HL-60 (cell line): ENCODE results near the gene ATG10.

Experiments
- CTCF ChIP-seq: IDR thresholded peaks from one replicate; pipeline ENCODE4 v1.5.1; 2011; ENCODE audit warnings: low read length, control low read depth, inconsistent platforms; ENCODE audit not compliant: insufficient read depth
- GABPA ChIP-seq: IDR thresholded peaks from 2 replicates; pipeline ENCODE4 v1.6.1; 2012; ENCODE audit warnings: low read depth
- POLR2AphosphoS5 ChIP-seq: IDR thresholded peaks from 2 replicates; pipeline ENCODE4 v1.6.1; 2012; ENCODE audit warnings: low read depth
- REST ChIP-seq: IDR thresholded peaks from 2 replicates; pipeline ENCODE4 v1.6.1; 2012; ENCODE audit warnings: low read depth; ENCODE audit not compliant: insufficient replicate concordance
- SPI1 ChIP-seq: IDR thresholded peaks from 2 replicates; pipeline ENCODE4 v1.6.1; 2012; ENCODE audit warnings: low read depth, mild to moderate bottlenecking, borderline replicate concordance

- TF ChIP-seq CTCF (no peak), REST (no peak), POLR2AphosphoS5 (no peak), SPI1 (no peak), GABPA (no peak)
Measured at GRCh38 chr5:81936750-81937149, 35.1 kb upstream of the ATG10 start.
